HCT116 (cell line): ENCODE measurements around the gene DOP1A. TPM values are rescaled to one million over a fixed set of nuclear protein-coding genes. Genes with fewer than 3 reads are reported as not detected.
A peak's percentile ranks its signal among the peaks of the same experiment; 100 is the strongest.

Source experiments
- ATAC-seq: fragments of 200-7000 bp; cut with Tn5 transposase; 2 replicates; pipeline ENCODE4 v1.9.1; 2020; ENCODE audit warnings: mild to moderate bottlenecking, moderate library complexity
- BruUV-seq: library from RNA; stranded (reverse); fragments of 400-500 nt; replicated peaks from 2 replicates; lab custom pipeline; 2021; lab: Mats Ljungman, UMichigan
- CTCF ChIA-PET: fragments of 300-600 bp; sonication (Branson Sonifier 250); formaldehyde crosslinking; loops from one replicate; lab custom pipeline; 2021; ENCODE audit warnings: antibody characterized with exemption; lab: Charles Lee
- POLR2A ChIA-PET: fragments of 300-600, 350-600 bp; sonication (Branson Sonifier 250); formaldehyde crosslinking; loops from one replicate; lab custom pipeline; 2021; ENCODE audit warnings: antibody characterized with exemption; lab: Charles Lee
- RAD21 ChIA-PET, 2 experiments: fragments of 300-600 bp; sonication (Branson Sonifier 250); formaldehyde crosslinking; loops; one replicate each; lab custom pipeline; 2023; ENCODE audit warnings: low total read pairs in 2 of 2; ENCODE audit not compliant: uncharacterized antibody in 2 of 2, unreplicated experiment in 2 of 2, low non-redundant PET in 1 of 2; lab: Charles Lee
- DNase-seq: peaks from one replicate; pipeline ENCODE4 v3.0.0-alpha.2; 2010; ENCODE audit warnings: low read depth, low spot score
- H2AFZ ChIP-seq: fragments of 200-600 bp; shearing (Covaris generic), sonication (generic); 2 replicates; pipeline ENCODE4 v1.6.1; 2017; ENCODE audit warnings: low read depth, mixed run types, mixed read lengths, antibody characterized with exemption, low read length; ENCODE audit not compliant: poor library complexity, severe bottlenecking
- H3K27ac ChIP-seq: 2 replicates; pipeline ENCODE4 v1.5.1; 2012; ENCODE audit warnings: low read depth, low read length
- H3K27me3 ChIP-seq: fragments of 200-600 bp; sonication (generic); 2 replicates; pipeline ENCODE4 v1.6.1; 2016; ENCODE audit warnings: mixed run types, low read length, mixed read lengths; ENCODE audit not compliant: insufficient read depth
- H3K36me3 ChIP-seq, 2 experiments: fragments of 200-500 bp in 1 of 2; fragments of 200-600 bp in 1 of 2; sonication (Bioruptor generic) in 1 of 2; sonication (generic) in 1 of 2; 2 replicates each; pipeline versions ENCODE4 v1.5.1 to v1.6.1; 2014 to 2016; ENCODE audit warnings: low read length in 2 of 2, inconsistent platforms in 1 of 2, mixed read lengths in 1 of 2, mixed run types in 1 of 2; ENCODE audit not compliant: insufficient read depth in 2 of 2, control insufficient read depth in 1 of 2
- H3K4me1 ChIP-seq, 2 experiments: fragments of 200-600 bp in 1 of 2; sonication (generic) in 1 of 2; 2 replicates each; pipeline versions ENCODE4 v1.5.1 to v1.6.1; 2012 to 2017; ENCODE audit warnings: low read length in 2 of 2, inconsistent platforms in 1 of 2, mild to moderate bottlenecking in 1 of 2, mixed read lengths in 1 of 2, mixed run types in 1 of 2, moderate library complexity in 1 of 2; ENCODE audit not compliant: insufficient read depth in 2 of 2, control insufficient read depth in 1 of 2
- H3K4me2 ChIP-seq: fragments of 200-600 bp; sonication (generic); 2 replicates; pipeline ENCODE4 v1.6.1; 2017; ENCODE audit warnings: mixed run types, low read length, mixed read lengths
- H3K4me3 ChIP-seq, 2 experiments: fragments of 200-600 bp in 1 of 2; sonication (generic) in 1 of 2; replicated peaks in 1 of 2; 2 replicates each; pipeline ENCODE4 v1.5.1; 2011 to 2016; ENCODE audit warnings: low read length in 2 of 2, control low read depth in 1 of 2, low read depth in 1 of 2, mild to moderate bottlenecking in 1 of 2, mixed read lengths in 1 of 2, mixed run types in 1 of 2
- H3K79me2 ChIP-seq: fragments of 200-600 bp; sonication (generic); 2 replicates; pipeline ENCODE4 v1.6.1; 2017; ENCODE audit warnings: mild to moderate bottlenecking, mixed run types, low read length, moderate library complexity, mixed read lengths; ENCODE audit not compliant: insufficient read depth
- H3K9ac ChIP-seq: fragments of 200-600 bp; sonication (generic); 2 replicates; pipeline ENCODE4 v1.6.1; 2016; ENCODE audit warnings: low read length, mixed read lengths
- H3K9me2 ChIP-seq: fragments of 200-600 bp; sonication (generic), shearing (Covaris generic); 2 replicates; pipeline ENCODE4 v1.6.1; 2017; ENCODE audit warnings: mixed run types, mild to moderate bottlenecking, moderate library complexity; ENCODE audit not compliant: insufficient read depth
- H3K9me3 ChIP-seq, 2 experiments: fragments of 200-500 bp in 1 of 2; fragments of 200-600 bp in 1 of 2; sonication (Bioruptor generic) in 1 of 2; sonication (generic) in 1 of 2; 2 replicates each; pipeline ENCODE4 v1.6.1; 2014 to 2017; ENCODE audit warnings: low read length in 2 of 2, mixed read lengths in 2 of 2, inconsistent platforms in 1 of 2, low read depth in 1 of 2, mild to moderate bottlenecking in 1 of 2, mixed run types in 1 of 2, moderate library complexity in 1 of 2; ENCODE audit not compliant: control insufficient read depth in 1 of 2, insufficient read depth in 1 of 2
- H4K20me1 ChIP-seq: fragments of 200-600 bp; sonication (generic), shearing (Covaris generic); 2 replicates; pipeline ENCODE4 v1.6.1; 2017; ENCODE audit warnings: mixed run types, mild to moderate bottlenecking, moderate library complexity; ENCODE audit not compliant: insufficient read depth
- ATF3 ChIP-seq: IDR thresholded peaks from 2 replicates; pipeline ENCODE4 v1.6.1; 2012
- FOSL1 ChIP-seq: IDR thresholded peaks from 2 replicates; pipeline ENCODE4 v1.6.1; 2012; ENCODE audit warnings: low read depth
- POLR2A ChIP-seq: IDR thresholded peaks from 2 replicates; pipeline ENCODE4 v1.7.0; 2011; ENCODE audit warnings: borderline replicate concordance; ENCODE audit not compliant: insufficient read depth, insufficient read length; ENCODE audit errors: extremely low read depth
- RAD21 ChIP-seq: IDR thresholded peaks from 2 replicates; pipeline ENCODE4 v1.6.1; 2012; ENCODE audit warnings: low read depth, mild to moderate bottlenecking
- ZFX ChIP-seq: fragments of 450-650 bp; IDR thresholded peaks from 2 replicates; pipeline ENCODE4 v1.6.1; 2017
- ZNF274 ChIP-seq: fragments of 200-500 bp; sonication (Bioruptor generic); IDR thresholded peaks from 2 replicates; pipeline ENCODE4 v1.6.1; 2014; ENCODE audit warnings: mild to moderate bottlenecking, low read depth, low read length, inconsistent platforms
- intact Hi-C: fragments of 100-400 bp; cut with micrococcal nuclease; formaldehyde crosslinking; loops from 2 replicates; pipeline ENCODE4 v1.10.0; 2022
- total RNA-seq: library from RNA; stranded (reverse); gene quantifications from one replicate; pipeline ENCODE4 v1.2.1, GENCODE V29; 2021; ENCODE audit not compliant: unreplicated experiment
- TF ChIP-seq, protein P1 (sequence below): IDR thresholded peaks from 2 replicates; pipeline ENCODE4 v1.6.1; 2012; ENCODE audit warnings: low read depth

The DOP1A gene
- total RNA-seq, 1 experiment from 2014 or later: 7.1 TPM

DNA sequence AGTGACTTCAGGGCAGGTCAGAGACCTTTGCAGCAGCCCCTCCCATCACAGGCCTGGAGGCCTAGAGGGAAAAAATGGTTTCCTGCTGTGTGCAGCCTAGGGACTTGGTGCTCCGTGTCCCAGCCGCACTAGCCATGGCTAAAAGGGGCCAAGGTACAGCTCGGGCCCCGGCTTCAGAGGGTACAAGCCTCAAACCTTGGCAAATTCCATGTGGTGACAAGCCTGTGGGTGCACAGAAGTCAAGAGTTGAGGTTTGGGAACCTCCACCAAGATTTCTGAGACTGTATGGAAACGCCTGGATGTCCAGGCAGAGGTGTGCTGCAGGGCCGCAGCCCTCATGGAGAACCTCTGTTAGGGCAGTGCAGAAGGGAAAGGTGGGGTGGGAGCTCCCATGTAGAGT is 35.8 kb upstream of the DOP1A start:
- Histone ChIP-seq H3K4me3 (no peak overlapping the region), H3K36me3 (peaks cover 0 to 21% of the 10 kb centered on the region in 2 experiments; a peak in 1 of 4 replicates), H4K20me1 (no peaks in the 10 kb centered on the region), H3K4me2 (no peak overlapping the region), H3K4me1 (no peaks in the 10 kb centered on the region), H3K27ac (no peak overlapping the region), H3K9me3 (peaks cover 13 to 15% of the 10 kb centered on the region in 2 experiments; a peak in 2 of 4 replicates), H3K27me3 (no peaks in the 10 kb centered on the region), H3K9me2 (no peaks in the 10 kb centered on the region), H3K9ac (no peak overlapping the region), H3K79me2 (no peaks in the 10 kb centered on the region), H2AFZ (no peak overlapping the region)
- TF ChIP-seq ZFX (no peak), FOSL1 (no peak), ATF3 (no peak), RAD21 (no peak), POLR2A (no peak)
- TF ChIP-seq, protein P1, sequence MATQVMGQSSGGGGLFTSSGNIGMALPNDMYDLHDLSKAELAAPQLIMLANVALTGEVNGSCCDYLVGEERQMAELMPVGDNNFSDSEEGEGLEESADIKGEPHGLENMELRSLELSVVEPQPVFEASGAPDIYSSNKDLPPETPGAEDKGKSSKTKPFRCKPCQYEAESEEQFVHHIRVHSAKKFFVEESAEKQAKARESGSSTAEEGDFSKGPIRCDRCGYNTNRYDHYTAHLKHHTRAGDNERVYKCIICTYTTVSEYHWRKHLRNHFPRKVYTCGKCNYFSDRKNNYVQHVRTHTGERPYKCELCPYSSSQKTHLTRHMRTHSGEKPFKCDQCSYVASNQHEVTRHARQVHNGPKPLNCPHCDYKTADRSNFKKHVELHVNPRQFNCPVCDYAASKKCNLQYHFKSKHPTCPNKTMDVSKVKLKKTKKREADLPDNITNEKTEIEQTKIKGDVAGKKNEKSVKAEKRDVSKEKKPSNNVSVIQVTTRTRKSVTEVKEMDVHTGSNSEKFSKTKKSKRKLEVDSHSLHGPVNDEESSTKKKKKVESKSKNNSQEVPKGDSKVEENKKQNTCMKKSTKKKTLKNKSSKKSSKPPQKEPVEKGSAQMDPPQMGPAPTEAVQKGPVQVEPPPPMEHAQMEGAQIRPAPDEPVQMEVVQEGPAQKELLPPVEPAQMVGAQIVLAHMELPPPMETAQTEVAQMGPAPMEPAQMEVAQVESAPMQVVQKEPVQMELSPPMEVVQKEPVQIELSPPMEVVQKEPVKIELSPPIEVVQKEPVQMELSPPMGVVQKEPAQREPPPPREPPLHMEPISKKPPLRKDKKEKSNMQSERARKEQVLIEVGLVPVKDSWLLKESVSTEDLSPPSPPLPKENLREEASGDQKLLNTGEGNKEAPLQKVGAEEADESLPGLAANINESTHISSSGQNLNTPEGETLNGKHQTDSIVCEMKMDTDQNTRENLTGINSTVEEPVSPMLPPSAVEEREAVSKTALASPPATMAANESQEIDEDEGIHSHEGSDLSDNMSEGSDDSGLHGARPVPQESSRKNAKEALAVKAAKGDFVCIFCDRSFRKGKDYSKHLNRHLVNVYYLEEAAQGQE: no peak
- DNase-seq: no peak
- no peak for ATAC-seq
- no TSS peak for BruUV-seq
- RAD21 ChIA-PET: no interaction called here
- intact Hi-C loops: no loop called here
- POLR2A ChIA-PET: no interaction called here
- CTCF ChIA-PET: no interaction called here

DNA sequence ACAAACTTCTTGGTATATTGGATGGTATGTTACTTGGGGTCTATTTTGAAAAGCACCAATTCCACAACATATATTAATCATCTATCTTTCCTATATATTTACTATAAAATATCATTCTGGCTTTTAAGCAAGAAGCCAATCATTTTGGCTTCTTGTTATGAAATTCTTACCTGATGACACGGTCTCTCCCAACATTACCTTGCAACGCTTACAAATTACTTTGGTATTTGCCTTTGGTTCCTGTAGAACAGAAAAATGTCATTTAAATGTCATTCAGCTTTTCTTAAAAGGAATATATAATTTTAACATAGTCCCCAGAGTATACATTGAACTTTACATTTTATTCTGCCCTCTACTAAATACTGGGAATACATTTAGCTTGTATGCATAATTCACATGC is 29.2 kb upstream of the DOP1A start:
- CTCF ChIA-PET: no interaction called here
- H3K27me3 ChIP-seq: no peaks in the 10 kb centered on the region
- H3K36me3 ChIP-seq: peaks cover 0 to 8% of the 10 kb centered on the region in 2 experiments; a peak in 2 of 4 replicates
- H3K9me2 ChIP-seq: no peaks in the 10 kb centered on the region
- POLR2A ChIA-PET: no interaction called here
- no peaks in the 10 kb centered on the region for H3K79me2 ChIP-seq
- TF ChIP-seq ZNF274 (no peak), FOSL1 (peak; percentile 8; the same call in 1 of the 2 replicates)
- TF ChIP-seq, all 23 proteins: peak for 1
- intact Hi-C loops: no loop called here
- no TSS peak for BruUV-seq
- H3K4me3 ChIP-seq: no peak overlapping the region
- no peak overlapping the region for H3K27ac ChIP-seq
- DNase-seq: no peak
- H4K20me1 ChIP-seq: no peaks in the 10 kb centered on the region
- no peak for ATAC-seq
- RAD21 ChIA-PET: no interaction called here
- H3K4me1 ChIP-seq: peaks cover 0 to 12% of the 10 kb centered on the region in 2 experiments; a peak in 3 of 4 replicates
- H3K9me3 ChIP-seq: no peaks in the 10 kb centered on the region
- no peak overlapping the region for H2AFZ ChIP-seq
- peak overlapping the region; percentile 33 for H3K4me2 ChIP-seq
- H3K9ac ChIP-seq: no peak overlapping the region
